Testis (tissue), 2 donors: Measurements from ENCODE around the gene TLCD4.

Source experiments
- POLR2A ChIP-seq: fragments of 450-650 bp; IDR thresholded peaks from one replicate; pipeline ENCODE4 v1.6.1; 2017; ENCODE audit warnings: antibody characterized with exemption, mild to moderate bottlenecking, moderate library complexity
- TF ChIP-seq, protein P1 (sequence below), 3 experiments: fragments of 450-650 bp in 2 of 3; fragments of 200-600 bp in 1 of 3; sonication (generic) in 1 of 3; IDR thresholded peaks; one replicate each; pipeline ENCODE4 v1.5.1; 2016 to 2019; ENCODE audit warnings: antibody characterized with exemption in 3 of 3, mild to moderate bottlenecking in 2 of 3, moderate library complexity in 1 of 3

DNA sequence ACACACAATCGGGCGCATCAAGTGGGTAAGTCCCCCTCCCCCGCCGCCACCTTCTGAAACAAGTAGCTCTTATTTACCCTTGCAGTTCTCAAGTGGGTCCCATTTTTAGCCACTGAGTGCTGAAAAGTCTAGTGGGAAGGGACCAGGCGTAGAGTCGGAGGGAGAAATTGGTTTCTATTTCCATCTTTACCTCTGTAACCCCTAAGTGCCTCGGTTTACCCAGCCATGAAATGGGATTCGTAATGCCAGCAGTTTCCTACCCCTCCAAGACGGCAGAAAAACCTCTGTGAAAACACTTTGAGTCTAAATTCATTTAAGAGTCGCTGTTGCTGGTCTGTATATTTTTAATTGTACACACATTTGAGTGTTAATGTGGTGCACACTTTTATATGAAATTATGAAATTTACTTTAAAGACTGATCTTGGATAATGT is 928 bp downstream of the TLCD4 start:
- TF ChIP-seq POLR2A, result no peak
- TF ChIP-seq, protein P1, sequence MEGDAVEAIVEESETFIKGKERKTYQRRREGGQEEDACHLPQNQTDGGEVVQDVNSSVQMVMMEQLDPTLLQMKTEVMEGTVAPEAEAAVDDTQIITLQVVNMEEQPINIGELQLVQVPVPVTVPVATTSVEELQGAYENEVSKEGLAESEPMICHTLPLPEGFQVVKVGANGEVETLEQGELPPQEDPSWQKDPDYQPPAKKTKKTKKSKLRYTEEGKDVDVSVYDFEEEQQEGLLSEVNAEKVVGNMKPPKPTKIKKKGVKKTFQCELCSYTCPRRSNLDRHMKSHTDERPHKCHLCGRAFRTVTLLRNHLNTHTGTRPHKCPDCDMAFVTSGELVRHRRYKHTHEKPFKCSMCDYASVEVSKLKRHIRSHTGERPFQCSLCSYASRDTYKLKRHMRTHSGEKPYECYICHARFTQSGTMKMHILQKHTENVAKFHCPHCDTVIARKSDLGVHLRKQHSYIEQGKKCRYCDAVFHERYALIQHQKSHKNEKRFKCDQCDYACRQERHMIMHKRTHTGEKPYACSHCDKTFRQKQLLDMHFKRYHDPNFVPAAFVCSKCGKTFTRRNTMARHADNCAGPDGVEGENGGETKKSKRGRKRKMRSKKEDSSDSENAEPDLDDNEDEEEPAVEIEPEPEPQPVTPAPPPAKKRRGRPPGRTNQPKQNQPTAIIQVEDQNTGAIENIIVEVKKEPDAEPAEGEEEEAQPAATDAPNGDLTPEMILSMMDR (IDR thresholded peaks at IDR 0.05), result no peak
